Type B pancreatic cell (in vitro differentiated cells): ENCODE data around the gene ADGRL3. TPM values are rescaled to one million over a fixed set of nuclear protein-coding genes. Genes with fewer than 3 reads are reported as not detected.

Experiments
- DNase-seq: peaks from one replicate; pipeline ENCODE4 v3.0.0; 2021; ENCODE audit warnings: mixed read lengths; ENCODE audit not compliant: unreplicated experiment; ENCODE audit errors: extremely low spot score
- H3K27ac Mint-ChIP-seq: 2 replicates; pipeline ENCODE4 v1.8.0; 2021; ENCODE audit warnings: mild to moderate bottlenecking, mixed read lengths
- H3K27me3 Mint-ChIP-seq: 2 replicates; pipeline ENCODE4 v1.8.0; 2021; ENCODE audit warnings: mixed read lengths
- H3K36me3 Mint-ChIP-seq: 2 replicates; pipeline ENCODE4 v1.8.0; 2021; ENCODE audit warnings: mixed read lengths
- H3K4me1 Mint-ChIP-seq: one replicate; pipeline ENCODE4 v1.8.0; 2021; ENCODE audit warnings: mixed read lengths; ENCODE audit not compliant: unreplicated experiment
- H3K4me3 Mint-ChIP-seq: 2 replicates; pipeline ENCODE4 v1.8.0; 2021; ENCODE audit warnings: mild to moderate bottlenecking, mixed read lengths
- H3K9me3 Mint-ChIP-seq: 2 replicates; pipeline ENCODE4 v1.8.0; 2021; ENCODE audit warnings: mixed read lengths
- CTCF ChIP-seq: fragments of 200-600 bp; sonication (generic); conservative IDR thresholded peaks from 2 replicates; pipeline ENCODE4 v1.5.0; 2021; ENCODE audit warnings: antibody characterized with exemption, mild to moderate bottlenecking
- total RNA-seq: library from RNA; stranded (reverse); gene quantifications from 2 replicates; pipeline ENCODE4 v1.2.1, GENCODE V29; 2021; ENCODE audit warnings: low replicate concordance

Gene ADGRL3
- total RNA-seq, 1 donor from 2014 or later = 53.5 TPM

- no peak for TF ChIP-seq CTCF
- Mint-ChIP-seq H3K4me3 (no peak overlapping the region), H3K27ac (no peak overlapping the region), H3K9me3 (peaks cover 4% of the 10 kb centered on the region), H3K27me3 (no peaks in the 10 kb centered on the region), H3K4me1 (peaks cover 13% of the 10 kb centered on the region), H3K36me3 (no peaks in the 10 kb centered on the region)
- no peak for DNase-seq
These were observed 246.8 kb downstream of the ADGRL3 start for GRCh38 chr4:61446941-61447340.

GRCh38 chr4:61447918-61448317, 247.8 kb downstream of the ADGRL3 start:
- DNase-seq = no peak
- Mint-ChIP-seq H3K27me3 (no peaks in the 10 kb centered on the region), H3K9me3 (no peaks in the 10 kb centered on the region), H3K27ac (no peak overlapping the region), H3K4me1 (peaks cover 13% of the 10 kb centered on the region), H3K4me3 (no peak overlapping the region), H3K36me3 (no peaks in the 10 kb centered on the region)
- TF ChIP-seq CTCF = no peak

GRCh38 chr4:61451935-61452334, 251.8 kb downstream of the ADGRL3 start:
- no peaks in the 10 kb centered on the region for H3K27me3 Mint-ChIP-seq
- TF ChIP-seq CTCF = no peak
- H3K9me3 Mint-ChIP-seq = no peaks in the 10 kb centered on the region
- no peak overlapping the region for H3K27ac Mint-ChIP-seq
- H3K4me1 Mint-ChIP-seq = peaks cover 6% of the 10 kb centered on the region
- H3K36me3 Mint-ChIP-seq = no peaks in the 10 kb centered on the region
- no peak overlapping the region for H3K4me3 Mint-ChIP-seq
- no peak for DNase-seq

- Mint-ChIP-seq H3K36me3 (no peaks in the 10 kb centered on the region), H3K4me3 (no peak overlapping the region), H3K27me3 (no peaks in the 10 kb centered on the region), H3K9me3 (peaks cover 4% of the 10 kb centered on the region), H3K4me1 (peaks cover 11% of the 10 kb centered on the region), H3K27ac (no peak overlapping the region)
- no peak for DNase-seq
- no peak for TF ChIP-seq CTCF
These were observed 261.8 kb downstream of the ADGRL3 start for GRCh38 chr4:61461956-61462355.

GRCh38 chr4:61462451-61463326, 262.6 kb downstream of the ADGRL3 start:
- peaks cover 11% of the 10 kb centered on the region for H3K4me1 Mint-ChIP-seq
- H3K9me3 Mint-ChIP-seq = peaks cover 4% of the 10 kb centered on the region
- DNase-seq = no peak
- H3K27ac Mint-ChIP-seq = no peak overlapping the region
- no peak overlapping the region for H3K4me3 Mint-ChIP-seq
- no peaks in the 10 kb centered on the region for H3K36me3 Mint-ChIP-seq
- no peaks in the 10 kb centered on the region for H3K27me3 Mint-ChIP-seq
- no peak for TF ChIP-seq CTCF
